Measurements from ENCODE around the gene VPS8.

DNA sequence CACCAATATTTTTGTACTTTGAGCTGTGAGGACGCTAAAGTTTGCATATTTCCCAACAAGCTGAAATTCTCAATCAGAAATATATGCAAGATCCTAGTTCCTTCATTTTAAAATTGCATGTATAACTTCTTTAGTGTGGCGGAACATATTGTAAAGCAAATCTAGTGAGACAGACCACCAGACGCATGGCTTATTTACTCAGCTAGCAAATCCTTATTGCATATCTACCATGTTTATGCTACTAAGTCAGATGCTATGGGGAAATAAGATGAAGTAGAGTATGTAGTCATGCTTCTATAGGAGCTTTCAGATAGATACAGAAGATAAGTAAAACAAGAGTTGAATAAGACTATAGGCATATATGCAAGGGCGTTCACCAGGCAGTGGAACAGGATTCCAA, 278.8 kb downstream of the VPS8 start:
- TF ChIP-seq EZH2 (IDR thresholded peaks at IDR 0.05) (no peak), SIN3A (IDR thresholded peaks at IDR 0.05; ENCODE audit: low read depth) (no peak), POLR2AphosphoS5 (IDR thresholded peaks at IDR 0.05; ENCODE audit: low read depth, low read length) (no peak)
- TF ChIP-seq, protein P1, sequence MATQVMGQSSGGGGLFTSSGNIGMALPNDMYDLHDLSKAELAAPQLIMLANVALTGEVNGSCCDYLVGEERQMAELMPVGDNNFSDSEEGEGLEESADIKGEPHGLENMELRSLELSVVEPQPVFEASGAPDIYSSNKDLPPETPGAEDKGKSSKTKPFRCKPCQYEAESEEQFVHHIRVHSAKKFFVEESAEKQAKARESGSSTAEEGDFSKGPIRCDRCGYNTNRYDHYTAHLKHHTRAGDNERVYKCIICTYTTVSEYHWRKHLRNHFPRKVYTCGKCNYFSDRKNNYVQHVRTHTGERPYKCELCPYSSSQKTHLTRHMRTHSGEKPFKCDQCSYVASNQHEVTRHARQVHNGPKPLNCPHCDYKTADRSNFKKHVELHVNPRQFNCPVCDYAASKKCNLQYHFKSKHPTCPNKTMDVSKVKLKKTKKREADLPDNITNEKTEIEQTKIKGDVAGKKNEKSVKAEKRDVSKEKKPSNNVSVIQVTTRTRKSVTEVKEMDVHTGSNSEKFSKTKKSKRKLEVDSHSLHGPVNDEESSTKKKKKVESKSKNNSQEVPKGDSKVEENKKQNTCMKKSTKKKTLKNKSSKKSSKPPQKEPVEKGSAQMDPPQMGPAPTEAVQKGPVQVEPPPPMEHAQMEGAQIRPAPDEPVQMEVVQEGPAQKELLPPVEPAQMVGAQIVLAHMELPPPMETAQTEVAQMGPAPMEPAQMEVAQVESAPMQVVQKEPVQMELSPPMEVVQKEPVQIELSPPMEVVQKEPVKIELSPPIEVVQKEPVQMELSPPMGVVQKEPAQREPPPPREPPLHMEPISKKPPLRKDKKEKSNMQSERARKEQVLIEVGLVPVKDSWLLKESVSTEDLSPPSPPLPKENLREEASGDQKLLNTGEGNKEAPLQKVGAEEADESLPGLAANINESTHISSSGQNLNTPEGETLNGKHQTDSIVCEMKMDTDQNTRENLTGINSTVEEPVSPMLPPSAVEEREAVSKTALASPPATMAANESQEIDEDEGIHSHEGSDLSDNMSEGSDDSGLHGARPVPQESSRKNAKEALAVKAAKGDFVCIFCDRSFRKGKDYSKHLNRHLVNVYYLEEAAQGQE (IDR thresholded peaks at IDR 0.05; ENCODE audit: low read depth), result no peak
- TF ChIP-seq, protein P2, sequence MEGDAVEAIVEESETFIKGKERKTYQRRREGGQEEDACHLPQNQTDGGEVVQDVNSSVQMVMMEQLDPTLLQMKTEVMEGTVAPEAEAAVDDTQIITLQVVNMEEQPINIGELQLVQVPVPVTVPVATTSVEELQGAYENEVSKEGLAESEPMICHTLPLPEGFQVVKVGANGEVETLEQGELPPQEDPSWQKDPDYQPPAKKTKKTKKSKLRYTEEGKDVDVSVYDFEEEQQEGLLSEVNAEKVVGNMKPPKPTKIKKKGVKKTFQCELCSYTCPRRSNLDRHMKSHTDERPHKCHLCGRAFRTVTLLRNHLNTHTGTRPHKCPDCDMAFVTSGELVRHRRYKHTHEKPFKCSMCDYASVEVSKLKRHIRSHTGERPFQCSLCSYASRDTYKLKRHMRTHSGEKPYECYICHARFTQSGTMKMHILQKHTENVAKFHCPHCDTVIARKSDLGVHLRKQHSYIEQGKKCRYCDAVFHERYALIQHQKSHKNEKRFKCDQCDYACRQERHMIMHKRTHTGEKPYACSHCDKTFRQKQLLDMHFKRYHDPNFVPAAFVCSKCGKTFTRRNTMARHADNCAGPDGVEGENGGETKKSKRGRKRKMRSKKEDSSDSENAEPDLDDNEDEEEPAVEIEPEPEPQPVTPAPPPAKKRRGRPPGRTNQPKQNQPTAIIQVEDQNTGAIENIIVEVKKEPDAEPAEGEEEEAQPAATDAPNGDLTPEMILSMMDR (IDR thresholded peaks at IDR 0.05 in 2 of 3, conservative IDR thresholded peaks at IDR 0.05 in 1 of 3; ENCODE audit: borderline replicate concordance in 1 of 3, insufficient read depth in 1 of 3, low read depth in 2 of 3, low read length in 2 of 3), result no peak

Measured in HCT116 (cell line).